Activated gamma-delta T cell treated with Interleukin-2 at 50 U/mL for 16 hours (primary cell): ENCODE results near the gene CYGB.
"Not testable (repeated sequence)": the region's sequence is repeated elsewhere in the genome, so short reads cannot be mapped to it uniquely, and the experiment has no call there.

Source experiments
- DNase-seq: peaks from one replicate; pipeline ENCODE4 v3.0.0-alpha.2; 2020

Gene CYGB

GRCh38 chr17:76519048-76519966 is 18.2 kb downstream of the CYGB start:
- DNase-seq: no peak

- no peak for DNase-seq
Measured at GRCh38 chr17:76517638-76518038, 19.9 kb downstream of the CYGB start.

GRCh38 chr17:76515274-76515949 is 22.1 kb downstream of the CYGB start:
- DNase-seq: peak; percentile 86

GRCh38 chr17:76514355-76514754 is 23.2 kb downstream of the CYGB start:
- not testable (repeated sequence) for DNase-seq

GRCh38 chr17:76513306-76513692 is 24.2 kb downstream of the CYGB start:
- DNase-seq: no peak

GRCh38 chr17:76512366-76513305 is 24.9 kb downstream of the CYGB start:
- no peak for DNase-seq

GRCh38 chr17:76511668-76512365 is 25.7 kb downstream of the CYGB start:
- no peak for DNase-seq

- no peak for DNase-seq
Measured at GRCh38 chr17:76510831-76511244, 26.7 kb downstream of the CYGB start.

GRCh38 chr17:76508472-76509063 is 28.9 kb downstream of the CYGB start:
- not testable (repeated sequence) for DNase-seq

- peak; percentile 89 for DNase-seq
Measured at GRCh38 chr17:76506408-76507345, 30.8 kb downstream of the CYGB start.

GRCh38 chr17:76504117-76504516 is 33.4 kb downstream of the CYGB start:
- DNase-seq: no peak

GRCh38 chr17:76502341-76503211 is 34.9 kb downstream of the CYGB start:
- DNase-seq: no peak

- DNase-seq: no peak
Measured at GRCh38 chr17:76501827-76502307, 35.6 kb downstream of the CYGB start.

- DNase-seq: peak; percentile 97
Measured at GRCh38 chr17:76501018-76501826, 36.3 kb downstream of the CYGB start, which contains the start of gene RHBDF2. Gene RHBDF2 (minus strand): TSS chr17:76501423. CDS start chr17:76481524, 19,899 bp downstream.

- no peak for DNase-seq
Measured at GRCh38 chr17:76500747-76501017, 36.8 kb downstream of the CYGB start.

- no peak for DNase-seq
Measured at GRCh38 chr17:76500074-76500746, 37.3 kb downstream of the CYGB start.

- DNase-seq: no peak
Measured at GRCh38 chr17:76499267-76499667, 38.2 kb downstream of the CYGB start.

GRCh38 chr17:76498876-76499251 is 38.6 kb downstream of the CYGB start:
- DNase-seq: peak; percentile 22
